Brain microvascular endothelial cell (primary cell): ENCODE measurements around the gene SIX5.
"Not testable (repeated sequence)": the region's sequence is repeated elsewhere in the genome, so short reads cannot be mapped to it uniquely, and the experiment has no call there.

Source experiments
- DNase-seq: peaks from one replicate; pipeline ENCODE4 v3.0.0-alpha.2; 2020
- H3K27ac ChIP-seq: fragments of 250-450 bp; sonication (Bioruptor Pico); 2 replicates; pipeline ENCODE4 v1.5.1; 2020; ENCODE audit warnings: mild to moderate bottlenecking, moderate library complexity
- H3K27me3 ChIP-seq: fragments of 250-450 bp; sonication (Bioruptor Pico); replicated peaks from 2 replicates; pipeline ENCODE4 v1.5.1; 2020; ENCODE audit warnings: mild to moderate bottlenecking
- H3K36me3 ChIP-seq: fragments of 250-450 bp; sonication (Bioruptor Pico); replicated peaks from 2 replicates; pipeline ENCODE4 v1.5.1; 2020; ENCODE audit warnings: mild to moderate bottlenecking
- H3K4me3 ChIP-seq: 2 replicates; pipeline ENCODE4 v1.5.1; 2011; ENCODE audit warnings: low read depth, mild to moderate bottlenecking, control low read depth, low read length, moderate library complexity
- CTCF ChIP-seq: IDR thresholded peaks from 2 replicates; pipeline ENCODE4 v1.5.1; 2011; ENCODE audit warnings: low read depth, mild to moderate bottlenecking, moderate library complexity, low read length, control low read depth, inconsistent platforms; ENCODE audit errors: missing control alignments
- in situ Hi-C: cut with HindIII; loops from 2 replicates; pipeline ENCODE4 v1.10.0; 2017; ENCODE audit warnings: low sequenced_read_pairs, low pct_ligation_motif_present

The SIX5 gene

GRCh38 chr19:45733160-45733810 lies 35.8 kb downstream of the SIX5 start, which contains the start of gene MEIOSIN:
TSS of gene MEIOSIN (plus strand) at chr19:45733439. CDS start at chr19:45735377, 1,938 bp downstream.
- Histone ChIP-seq H3K27ac (no peak within 1 kb of the TSS), H3K36me3 (no peaks in the 10 kb centered on the region), H3K27me3 (no peaks in the 10 kb centered on the region), H3K4me3 (no peak within 1 kb of the TSS)
- no peak for DNase-seq
- TF ChIP-seq CTCF: no peak
- in situ Hi-C loops: no loop called here

GRCh38 chr19:45730368-45731288 lies 38.4 kb downstream of the SIX5 start, which contains the start of gene FBXO46:
TSS of gene FBXO46 (minus strand) at chr19:45730896. CDS start at chr19:45713495, 17,401 bp downstream.
- Histone ChIP-seq H3K4me3 (peak within 1 kb of the TSS; percentile 85), H3K36me3 (no peaks in the 10 kb centered on the region), H3K27ac (peak within 1 kb of the TSS; percentile 52), H3K27me3 (no peaks in the 10 kb centered on the region)
- peak; percentile 98 for DNase-seq
- in situ Hi-C loops: no loop called here
- peak; percentile 41 for TF ChIP-seq CTCF

- in situ Hi-C loops: no loop called here
- H3K27ac ChIP-seq: peak overlapping the region; percentile 41
- peak overlapping the region; percentile 85 for H3K4me3 ChIP-seq
- H3K36me3 ChIP-seq: no peaks in the 10 kb centered on the region
- H3K27me3 ChIP-seq: no peaks in the 10 kb centered on the region
- DNase-seq: no peak
- TF ChIP-seq CTCF: no peak
These were observed 39.2 kb downstream of the SIX5 start for GRCh38 chr19:45729800-45730290.

- in situ Hi-C loops, H3K27ac ChIP-seq, H3K36me3 ChIP-seq, H3K27me3 ChIP-seq, H3K4me3 ChIP-seq, DNase-seq: not testable (repeated sequence)
These were observed 40.4 kb downstream of the SIX5 start for GRCh38 chr19:45728683-45729082.

GRCh38 chr19:45720065-45720464 lies 49.0 kb downstream of the SIX5 start:
- in situ Hi-C loops, DNase-seq: not testable (repeated sequence)

GRCh38 chr19:45717983-45718650 lies 50.9 kb downstream of the SIX5 start:
- Histone ChIP-seq H3K27me3 (no peaks in the 10 kb centered on the region), H3K4me3 (peak overlapping the region; percentile 68), H3K36me3 (peaks cover 6% of the 10 kb centered on the region), H3K27ac (peak overlapping the region; percentile 90)
- in situ Hi-C loops: no loop called here
- DNase-seq: no peak
- TF ChIP-seq CTCF: no peak

More at GRCh38 chr19:45720065-45720464, 49.0 kb downstream of the SIX5 start:
- H3K36me3 ChIP-seq, H3K4me3 ChIP-seq, H3K27ac ChIP-seq, H3K27me3 ChIP-seq: not testable (repeated sequence)
